GM19025 (cell line): ENCODE results near the gene HBA2.
"Not testable (repeated sequence)": the region's sequence is repeated elsewhere in the genome, so short reads cannot be mapped to it uniquely, and the experiment has no call there.

Experiments used
- ATAC-seq: cut with Tn5 transposase; IDR thresholded peaks from one replicate; pipeline ENCODE4 v1.9.1; 2021; ENCODE audit warnings: mild to moderate bottlenecking, low read depth, moderate library complexity; ENCODE audit not compliant: unreplicated experiment

HBA2 gene

DNA sequence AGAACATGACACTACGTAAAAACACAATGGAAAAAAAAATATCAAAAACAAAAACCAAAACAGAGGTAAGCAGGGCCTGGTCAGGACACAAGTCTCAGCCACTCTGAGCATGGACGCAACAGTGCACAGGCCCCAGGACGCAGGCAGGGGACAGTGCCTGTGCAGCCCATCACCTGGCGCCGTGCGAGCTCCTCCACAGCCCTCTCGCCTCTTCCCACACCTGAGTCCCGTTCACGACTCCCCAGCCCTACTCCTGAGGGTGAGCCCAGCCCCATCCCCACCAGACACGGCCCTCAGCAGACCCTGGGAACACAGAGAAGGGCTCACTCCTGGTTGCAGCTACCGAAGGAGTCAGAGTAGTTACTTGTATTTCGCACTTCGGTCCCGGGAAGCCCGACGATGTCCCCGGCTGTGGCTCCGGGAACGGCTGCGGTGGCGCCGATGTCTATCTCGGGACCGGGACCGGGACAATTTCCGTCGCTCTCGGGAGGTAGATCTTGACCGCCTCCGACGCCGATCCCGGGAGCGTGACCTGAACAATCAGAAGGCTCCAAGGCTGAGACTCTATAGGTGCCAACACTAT, 17.0 kb downstream of the HBA2 start:
- ATAC-seq, result no peak

DNA sequence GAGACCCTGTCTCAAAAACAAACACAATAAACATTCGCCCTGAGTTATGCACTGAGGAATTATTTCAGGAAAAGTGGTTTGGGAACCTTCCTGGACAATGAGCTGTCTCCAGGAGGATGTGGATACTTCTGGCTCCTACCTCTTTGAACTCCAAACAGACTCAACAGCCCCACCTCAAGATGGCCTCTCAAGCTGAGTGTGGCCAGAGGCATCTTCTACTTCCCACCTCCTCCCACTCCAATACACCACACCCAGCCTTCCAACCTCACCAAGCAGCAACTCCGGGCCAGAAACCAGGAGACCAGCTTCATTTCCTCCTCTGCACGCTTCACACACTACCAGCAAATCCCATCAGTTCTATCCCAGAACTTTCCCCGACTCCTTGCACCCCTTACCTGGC, 19.2 kb downstream of the HBA2 start:
- ATAC-seq, result no peak

DNA sequence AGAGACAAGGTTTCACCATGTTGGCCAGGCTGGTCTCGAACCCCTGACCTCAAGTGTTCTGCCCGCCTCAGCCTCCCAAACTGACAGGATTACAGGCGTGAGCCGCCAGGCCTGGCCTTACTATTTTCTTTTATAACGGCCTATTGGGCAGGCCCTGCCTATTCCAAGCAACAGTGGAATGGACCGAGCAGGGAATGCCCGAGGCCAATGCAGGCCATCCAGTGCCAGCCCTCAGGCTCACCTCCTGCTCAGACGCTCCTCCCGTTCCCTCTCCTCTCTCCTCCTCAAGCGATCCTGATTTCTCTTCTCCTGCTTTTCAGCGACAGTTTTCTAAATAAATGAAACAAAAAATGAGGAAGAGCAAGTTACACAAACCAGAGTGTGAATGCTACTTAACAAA, 20.0 kb downstream of the HBA2 start:
- ATAC-seq, result no peak

DNA sequence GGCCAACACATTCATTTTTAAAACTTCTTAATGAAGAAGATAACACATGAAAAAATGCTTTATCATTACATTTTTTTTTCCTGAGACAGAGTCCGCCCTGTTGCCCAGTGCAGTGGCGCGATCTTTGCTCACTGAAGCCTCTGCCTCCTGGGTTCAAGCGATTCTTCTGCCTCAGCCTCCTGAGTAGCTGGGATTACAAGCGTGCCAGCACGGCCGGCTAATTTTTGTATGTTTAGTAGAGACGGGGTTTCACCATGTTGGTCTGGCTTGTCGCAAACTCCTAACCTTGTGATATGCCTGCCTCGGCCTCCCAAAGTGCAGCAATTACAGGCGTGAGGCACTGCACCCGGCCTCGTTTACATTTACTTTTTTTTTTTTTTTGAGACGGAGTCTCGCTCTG, 20.8 kb downstream of the HBA2 start:
- ATAC-seq, result no peak

DNA sequence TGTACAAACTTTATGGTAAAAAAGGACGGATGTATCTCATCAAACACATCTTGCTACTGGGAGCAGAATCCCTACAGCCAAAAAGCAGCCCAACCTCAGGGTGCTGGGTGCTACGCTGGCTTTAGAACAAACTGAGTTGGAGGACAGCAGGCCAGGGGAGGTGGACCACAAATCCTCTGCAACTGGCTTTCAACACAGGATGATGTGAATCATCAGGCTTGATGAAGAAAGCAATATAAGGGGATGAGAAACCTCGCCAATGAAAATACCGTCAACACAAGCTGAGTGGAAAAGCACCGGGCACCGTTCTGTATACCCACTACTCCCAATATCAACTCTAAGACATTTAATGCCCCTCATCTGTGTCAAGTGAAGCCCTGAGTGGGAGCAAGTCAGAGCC, 21.8 kb downstream of the HBA2 start:
- ATAC-seq, result no peak

DNA sequence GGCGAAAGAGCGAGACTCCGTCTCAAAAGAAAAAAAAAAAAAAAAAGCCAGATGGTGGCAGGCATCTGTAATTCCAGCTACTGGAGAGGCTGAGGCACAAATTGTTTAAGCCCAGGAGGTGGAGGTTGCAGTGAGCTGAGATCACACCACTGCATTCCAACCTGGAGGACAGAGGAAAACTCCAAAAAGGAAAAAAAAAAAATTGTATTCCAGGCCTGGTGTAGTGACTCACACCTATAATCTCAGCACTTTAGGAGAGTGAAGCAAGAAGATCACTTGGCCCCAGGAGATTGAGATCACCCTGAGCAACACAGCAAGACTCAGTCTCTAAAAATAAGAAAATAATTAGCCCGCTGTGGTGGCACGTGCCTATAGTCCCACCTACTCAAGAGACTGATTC, 27.7 kb downstream of the HBA2 start:
- ATAC-seq, result no peak

DNA sequence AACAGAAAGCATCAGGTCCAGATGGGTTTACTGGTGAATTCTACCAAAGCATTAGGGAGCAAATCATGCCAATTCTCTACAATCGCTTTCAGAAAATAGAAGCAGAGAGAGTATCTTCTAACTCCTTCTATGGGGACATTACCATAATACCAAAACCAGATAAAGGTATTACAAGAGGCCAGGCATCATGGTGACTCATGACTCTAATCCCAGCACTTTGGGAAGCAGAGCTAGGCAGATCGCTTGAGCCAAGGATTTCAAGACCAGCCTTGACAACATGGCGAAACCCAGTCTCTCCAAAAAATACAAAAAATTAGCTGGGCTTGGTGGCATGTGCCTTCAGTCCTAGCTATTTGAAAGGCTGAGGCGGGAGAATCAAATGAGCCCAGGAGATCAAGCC, 30.6 kb downstream of the HBA2 start:
- no peak for ATAC-seq

DNA sequence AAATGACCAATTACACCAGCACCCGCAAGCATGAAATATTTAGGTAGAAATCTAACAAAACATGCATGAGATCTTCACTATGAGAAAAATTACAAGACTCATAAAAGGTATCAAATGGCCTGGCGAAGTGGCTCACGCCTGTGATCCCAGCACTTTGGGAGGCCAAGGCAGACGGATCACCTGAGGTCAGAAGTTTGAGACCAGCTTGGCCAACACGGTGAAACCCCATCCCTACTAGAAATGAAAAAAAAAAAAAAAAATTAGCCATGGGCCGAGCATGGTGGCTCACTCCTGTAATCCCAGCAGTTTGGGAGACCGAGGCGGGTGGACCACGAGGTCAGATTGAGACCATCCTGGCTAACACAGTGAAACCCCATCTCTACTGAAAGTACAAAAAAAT, 31.4 kb downstream of the HBA2 start:
- ATAC-seq, result not testable (repeated sequence)

DNA sequence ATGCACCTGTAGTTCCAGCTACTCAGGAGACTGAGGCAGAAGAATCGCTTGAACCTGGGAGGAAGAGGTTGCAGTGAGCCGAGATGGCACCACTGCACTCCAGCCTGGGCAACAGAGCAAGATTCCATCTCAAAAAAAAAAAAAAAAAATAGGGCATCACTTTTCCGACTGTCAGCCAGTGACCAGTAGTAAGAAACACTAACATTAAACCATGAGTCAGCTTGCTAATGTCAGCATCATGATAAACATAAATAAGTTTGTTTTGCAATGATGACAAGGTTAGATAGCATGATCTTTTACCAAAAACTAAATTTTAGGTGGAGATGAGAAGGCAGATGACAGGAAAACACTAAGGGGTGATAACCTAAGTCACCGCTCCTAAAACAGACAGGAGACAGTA, 36.7 kb downstream of the HBA2 start:
- ATAC-seq, result not testable (repeated sequence)

DNA sequence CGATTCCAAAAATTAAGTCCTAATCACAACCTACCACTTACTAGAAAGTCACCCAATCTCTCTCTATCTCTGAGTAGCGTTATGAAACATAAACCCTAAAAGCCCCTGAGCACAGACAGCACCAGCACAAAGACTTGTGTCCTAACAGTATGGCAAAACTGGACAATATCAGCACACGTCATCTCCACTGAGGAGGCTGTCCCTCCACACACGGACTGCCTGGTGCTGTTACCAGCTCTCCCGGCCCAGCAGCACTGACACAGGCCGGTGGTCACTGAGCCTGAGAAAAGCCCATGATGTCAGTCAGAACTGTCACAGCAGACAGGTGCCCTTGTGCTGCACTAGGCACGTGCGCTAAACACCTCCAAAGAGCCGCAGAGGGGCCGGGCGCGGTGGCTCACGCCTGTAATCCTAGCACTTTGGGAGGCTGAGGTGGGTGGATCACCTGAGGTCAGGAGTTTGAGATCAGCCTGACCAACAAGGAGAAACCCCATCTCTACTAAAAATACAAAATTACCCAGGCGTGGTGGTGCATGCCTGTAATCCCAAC, 39.0 kb downstream of the HBA2 start:
- ATAC-seq, result not testable (repeated sequence)

DNA sequence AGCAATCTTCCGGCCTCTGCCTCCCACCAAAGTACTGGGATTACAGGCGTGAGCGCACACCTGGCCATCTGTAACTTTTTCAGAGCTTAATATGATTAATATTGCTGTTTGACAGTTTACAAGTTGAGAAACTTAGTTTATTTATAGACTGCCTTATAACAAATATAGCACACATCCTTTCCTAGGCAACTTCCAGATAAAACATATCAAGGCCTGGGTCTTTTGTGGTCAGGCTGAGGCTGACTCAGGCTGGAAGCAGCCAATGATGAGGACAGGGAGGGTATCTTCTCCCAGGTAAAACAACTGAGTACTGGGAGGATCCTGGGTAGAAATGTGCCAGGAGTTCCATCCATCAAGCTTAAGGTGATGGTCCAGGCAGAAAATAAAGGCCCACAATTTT, 40.3 kb downstream of the HBA2 start:
- ATAC-seq, result no peak

DNA sequence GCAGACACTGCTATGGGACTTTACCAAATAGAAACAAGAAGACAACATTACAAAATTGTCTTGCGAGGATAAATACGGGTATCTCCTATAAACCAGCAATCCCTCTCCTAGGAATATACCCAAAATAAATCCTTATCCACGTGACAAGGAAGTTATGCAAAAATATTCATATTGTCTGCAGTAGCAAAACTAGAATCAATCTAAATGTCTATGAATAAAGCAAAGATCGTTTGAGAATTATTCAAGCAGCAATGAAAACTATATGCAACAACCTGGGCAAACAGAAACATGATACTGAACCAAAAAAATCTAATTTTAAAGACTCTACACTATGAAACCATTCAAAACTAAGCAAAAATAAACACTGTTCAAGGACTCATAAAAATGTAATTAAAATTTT, 47.3 kb downstream of the HBA2 start:
- no peak for ATAC-seq
